GM23248 (cell line): Measurements from ENCODE around the gene SNRPD3.
"Not testable (repeated sequence)": the region's sequence is repeated elsewhere in the genome, so short reads cannot be mapped to it uniquely, and the experiment has no call there.

Experiments
- EZH2 ChIP-seq: fragments of 200-600 bp; sonication (generic); IDR thresholded peaks from 2 replicates; pipeline ENCODE4 v1.6.1; 2018; ENCODE audit warnings: antibody characterized with exemption, mild to moderate bottlenecking; ENCODE audit not compliant: insufficient read depth, poor library complexity, severe bottlenecking
- EZH2phosphoT487 ChIP-seq: fragments of 200-600 bp; sonication (generic); IDR thresholded peaks from 2 replicates; pipeline ENCODE4 v1.6.1; 2018; ENCODE audit warnings: antibody characterized with exemption, moderate library complexity, mild to moderate bottlenecking, low read depth; ENCODE audit not compliant: insufficient read depth

- not testable (repeated sequence) for TF ChIP-seq EZH2, EZH2phosphoT487
Measured at GRCh38 chr22:24622596-24622995, 66.8 kb downstream of the SNRPD3 start.
